NCI-H446 treated with DMSO at 0.1 percent for 48 hours (cell line): Measurements from ENCODE around the gene CERS6.
"Not testable (repeated sequence)": the region's sequence is repeated elsewhere in the genome, so short reads cannot be mapped to it uniquely, and the experiment has no call there.

Experiments used
- DNase-seq: peaks from one replicate; lab custom pipeline; 2025; lab: John Stamatoyannopoulos, UW

CERS6 gene

GRCh38 chr2:168468354-168468753, 12.3 kb downstream of the CERS6 start:
- no peak for DNase-seq

- DNase-seq = no peak
Measured at GRCh38 chr2:168469281-168469988, 13.4 kb downstream of the CERS6 start.

- no peak for DNase-seq
Measured at GRCh38 chr2:168470320-168471162, 14.5 kb downstream of the CERS6 start.

- DNase-seq = no peak
Measured at GRCh38 chr2:168471163-168471475, 15.0 kb downstream of the CERS6 start.

- DNase-seq = no peak
Measured at GRCh38 chr2:168475636-168476035, 19.6 kb downstream of the CERS6 start.

GRCh38 chr2:168478206-168478605, 22.1 kb downstream of the CERS6 start:
- DNase-seq = no peak

DNA sequence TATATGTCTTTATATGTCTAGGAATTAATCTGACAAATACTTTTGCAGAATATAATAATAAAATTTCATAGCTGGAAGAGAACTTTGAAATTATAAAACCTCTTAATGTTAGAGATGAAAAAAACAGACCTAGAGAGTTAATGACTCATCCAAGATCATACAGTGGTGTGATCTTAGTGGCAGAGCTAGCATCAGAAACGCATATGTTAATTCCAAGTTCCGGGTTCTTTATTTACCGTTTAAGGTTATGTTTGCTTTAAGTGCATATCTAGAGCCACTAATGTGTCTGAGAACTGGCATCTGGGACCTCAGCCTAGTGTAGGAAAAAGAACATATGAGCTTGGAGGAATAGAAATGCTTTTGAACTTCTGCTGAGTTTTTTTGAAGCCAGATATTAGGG, 24.3 kb downstream of the CERS6 start:
- DNase-seq = no peak

GRCh38 chr2:168480825-168481585, 24.9 kb downstream of the CERS6 start:
- no peak for DNase-seq

DNA sequence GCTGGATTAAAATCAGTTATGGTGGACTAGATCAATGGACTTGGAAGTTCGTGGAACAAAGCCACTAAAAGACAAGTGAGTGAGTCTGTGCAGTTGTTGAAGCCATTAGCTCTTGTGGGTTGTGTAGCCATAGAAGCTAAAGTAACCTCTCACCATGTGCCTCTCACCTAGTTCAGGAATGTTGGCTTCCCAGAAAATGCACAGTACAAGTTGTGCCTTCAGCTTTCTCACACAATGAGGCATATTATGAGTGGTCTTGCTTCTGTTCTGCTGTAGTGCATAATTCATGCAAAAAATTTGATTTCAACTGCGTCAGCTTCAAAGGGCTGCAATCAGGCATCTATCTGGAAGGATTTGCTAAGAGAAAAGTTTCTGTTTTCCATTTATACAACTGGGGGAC, 26.2 kb downstream of the CERS6 start:
- DNase-seq = no peak

- no peak for DNase-seq
Measured at GRCh38 chr2:168482952-168483831, 27.1 kb downstream of the CERS6 start.

DNA sequence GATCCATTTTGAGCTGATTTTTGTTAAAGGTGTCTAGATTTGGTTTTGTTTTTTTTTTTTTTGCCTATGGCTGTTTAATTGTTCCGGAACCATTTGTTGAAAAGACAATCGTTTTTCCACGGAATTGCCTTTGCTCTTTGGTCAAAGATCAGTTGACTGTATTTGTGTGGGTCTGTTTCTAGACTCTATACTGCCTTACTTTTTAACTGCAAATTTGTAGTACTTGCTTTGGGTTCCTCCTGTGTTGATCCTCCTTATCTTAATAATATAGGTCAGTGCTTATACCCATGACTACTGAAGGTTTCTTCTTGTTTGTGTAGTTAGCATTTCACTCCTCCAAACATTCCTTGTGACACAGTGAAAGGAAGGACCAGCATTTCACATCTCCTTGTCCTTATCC, 30.4 kb downstream of the CERS6 start:
- DNase-seq = no peak

DNA sequence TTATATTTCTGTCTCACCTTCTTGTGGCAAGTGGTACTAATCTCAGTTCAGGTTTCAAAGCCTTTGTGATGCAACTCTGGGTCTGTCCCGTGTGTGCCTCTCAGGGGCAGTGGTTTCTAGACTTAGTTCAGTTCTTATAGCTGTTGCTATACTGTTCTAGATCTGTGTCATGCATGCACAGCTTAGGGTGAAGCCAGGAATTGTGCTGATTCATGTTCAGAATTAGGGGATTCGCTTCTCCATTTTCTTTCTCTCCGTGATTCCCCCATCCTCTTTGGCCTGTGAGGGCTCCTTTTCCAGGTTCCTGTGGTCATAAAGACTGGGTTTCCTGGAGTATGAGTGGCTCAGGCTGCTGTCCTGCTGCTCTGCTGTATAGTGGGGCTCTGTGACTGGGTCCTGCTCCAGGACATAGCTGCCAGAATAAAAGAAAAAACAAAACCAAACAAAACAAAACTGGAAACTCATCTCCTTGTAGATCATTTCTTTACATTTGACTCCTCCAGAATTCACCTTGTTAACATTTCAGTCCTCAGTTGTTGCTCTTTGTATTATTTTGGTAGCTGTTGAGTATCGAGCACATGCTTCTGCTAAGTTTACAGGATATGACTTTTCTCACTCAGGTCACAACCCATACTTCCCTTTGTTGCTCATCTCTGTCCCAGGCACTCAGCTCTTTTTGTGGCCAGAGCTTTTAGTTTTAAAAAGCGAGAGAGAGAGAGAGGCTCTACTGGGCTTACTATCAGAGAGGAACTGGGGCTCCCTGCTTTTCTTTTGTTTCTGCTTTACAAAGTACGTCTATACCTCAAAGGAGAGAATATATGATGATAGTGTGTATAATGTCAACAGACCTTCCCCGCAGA, 34.2 kb downstream of the CERS6 start:
- DNase-seq = no peak

- DNase-seq = no peak
Measured at GRCh38 chr2:168490946-168491605, 35.0 kb downstream of the CERS6 start.

DNA sequence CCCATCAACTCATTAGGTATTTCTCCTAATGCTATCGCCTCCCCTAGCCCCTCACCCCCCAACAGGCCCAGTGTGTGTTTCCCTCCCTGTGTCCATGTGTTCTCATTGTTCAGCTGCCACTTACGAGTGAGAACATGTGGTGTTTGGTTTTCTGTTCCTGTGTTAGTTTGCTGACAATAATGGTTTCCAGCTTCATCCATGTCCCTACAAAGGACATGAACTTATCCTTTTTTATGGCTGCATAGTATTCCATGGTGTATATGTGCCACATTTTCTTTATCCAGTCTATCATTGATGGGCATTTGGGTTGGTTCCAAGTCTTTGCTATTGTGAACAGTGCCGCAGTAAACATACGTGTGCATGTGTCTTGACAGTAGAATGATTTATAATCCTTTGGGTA, 35.7 kb downstream of the CERS6 start:
- DNase-seq = not testable (repeated sequence)

DNA sequence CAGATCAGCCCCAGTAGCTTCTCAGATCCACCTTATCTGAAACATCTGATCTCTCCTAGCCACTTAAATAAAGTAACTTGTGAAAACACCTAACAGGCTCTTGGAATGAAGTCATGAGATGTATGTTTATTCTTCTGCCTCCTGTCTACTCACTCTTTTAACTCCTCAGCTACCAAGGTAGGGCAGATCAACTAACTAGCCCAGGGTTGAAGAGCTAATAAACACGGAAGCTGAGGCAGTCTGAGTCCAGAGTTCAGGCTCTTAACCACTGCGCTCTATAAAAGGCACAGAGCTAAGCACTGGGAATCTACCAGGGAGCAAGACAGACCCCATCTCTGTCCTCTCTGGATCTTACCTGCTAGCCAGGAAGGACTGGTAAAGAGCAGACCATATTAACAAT, 37.1 kb downstream of the CERS6 start:
- not testable (repeated sequence) for DNase-seq

DNA sequence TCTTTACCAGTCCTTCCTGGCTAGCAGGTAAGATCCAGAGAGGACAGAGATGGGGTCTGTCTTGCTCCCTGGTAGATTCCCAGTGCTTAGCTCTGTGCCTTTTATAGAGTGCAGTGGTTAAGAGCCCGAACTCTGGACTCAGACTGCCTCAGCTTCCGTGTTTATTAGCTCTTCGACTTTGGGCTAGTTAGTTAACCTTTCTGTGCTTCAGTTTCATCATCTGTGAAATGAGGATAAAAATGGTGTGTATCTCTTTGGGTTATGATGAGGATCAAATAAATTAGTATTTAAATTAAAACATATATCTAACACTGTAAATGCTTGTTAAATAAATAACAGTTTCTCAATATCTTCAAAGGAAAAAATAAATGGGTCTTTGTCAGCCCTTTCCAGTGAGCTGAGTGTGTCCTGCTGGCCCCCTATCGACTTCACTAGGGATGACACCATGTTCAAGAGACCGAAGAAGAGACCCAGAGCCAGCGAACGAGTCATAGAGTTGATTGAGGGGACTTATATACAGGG, 38.2 kb downstream of the CERS6 start:
- no peak for DNase-seq

- no peak for DNase-seq
Measured at GRCh38 chr2:168495524-168495923, 39.5 kb downstream of the CERS6 start.

DNA sequence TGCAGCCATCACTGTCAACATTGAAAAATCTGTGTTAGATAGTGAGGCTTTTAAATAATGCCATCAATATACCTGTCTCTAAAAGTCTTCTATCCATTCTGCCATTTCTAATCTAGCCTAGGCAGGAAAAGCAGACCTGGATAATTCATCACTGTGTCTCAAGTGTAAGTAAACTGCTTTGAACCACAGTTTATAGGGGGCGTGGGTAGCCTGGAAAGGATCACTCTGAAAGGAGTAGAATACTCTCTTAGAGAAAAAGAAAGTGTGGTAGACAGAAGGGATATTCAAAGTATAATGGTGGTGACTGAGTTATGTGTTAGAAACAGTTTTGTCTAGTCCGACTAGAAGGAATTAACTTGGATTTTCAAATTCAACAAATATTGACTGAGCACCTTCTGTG, 40.8 kb downstream of the CERS6 start:
- DNase-seq = no peak

- no peak for DNase-seq
Measured at GRCh38 chr2:168499500-168499899, 43.4 kb downstream of the CERS6 start.

- DNase-seq = no peak
Measured at GRCh38 chr2:168500516-168500915, 44.4 kb downstream of the CERS6 start.
